ENCODE measurements around the gene ST13.

Gene ST13

GRCh38 chr22:40818747-40819598 lies 37.5 kb downstream of the ST13 start, which contains the start of gene SLC25A17:
SLC25A17 (minus strand) TSS chr22:40819346; CDS start chr22:40819248, 98 bp downstream.
- Mint-ChIP-seq H3K9me3 (no peaks in the 10 kb centered on the region), H3K36me3 (ENCODE audit: low read depth) (peaks cover 26% of the 10 kb centered on the region), H3K27me3 (ENCODE audit: low read depth) (no peaks in the 10 kb centered on the region), H3K4me3 (peak within 1 kb of the TSS; percentile 91 to 99 (median 92)), H3K4me1 (peaks cover 26% of the 10 kb centered on the region), H3K27ac (peak within 1 kb of the TSS; percentile 84 to 96 (median 95))
- peak; percentile 28 to 43 (median 31) for TF ChIP-seq CTCF (IDR thresholded peaks at IDR 0.05; ENCODE audit: unreplicated experiment in 3 of 3)

GRCh38 chr22:40818192-40818746 lies 38.2 kb downstream of the ST13 start:
- Mint-ChIP-seq H3K27me3 (ENCODE audit: low read depth) (no peaks in the 10 kb centered on the region), H3K4me3 (peak overlapping the region; percentile 91 to 99 (median 92)), H3K9me3 (no peaks in the 10 kb centered on the region), H3K27ac (peak overlapping the region; percentile 84 to 96 (median 95)), H3K36me3 (ENCODE audit: low read depth) (peaks cover 20% of the 10 kb centered on the region), H3K4me1 (peaks cover 27% of the 10 kb centered on the region)
- no peak for TF ChIP-seq CTCF (IDR thresholded peaks at IDR 0.05; ENCODE audit: unreplicated experiment in 3 of 3)

GRCh38 chr22:40817737-40818136 lies 38.7 kb downstream of the ST13 start:
- TF ChIP-seq CTCF (IDR thresholded peaks at IDR 0.05; ENCODE audit: unreplicated experiment in 3 of 3) = no peak
- Mint-ChIP-seq H3K9me3 (no peaks in the 10 kb centered on the region), H3K27ac (peak overlapping the region; percentile 17 to 39 (median 24)), H3K4me3 (peak overlapping the region; percentile 91 to 99 (median 92)), H3K36me3 (ENCODE audit: low read depth) (peaks cover 16% of the 10 kb centered on the region), H3K4me1 (peaks cover 27% of the 10 kb centered on the region), H3K27me3 (ENCODE audit: low read depth) (no peaks in the 10 kb centered on the region)

- H3K27me3 Mint-ChIP-seq (ENCODE audit: low read depth) = no peaks in the 10 kb centered on the region
- peaks cover 30% of the 10 kb centered on the region for H3K4me1 Mint-ChIP-seq
- no peak overlapping the region for H3K27ac Mint-ChIP-seq
- H3K36me3 Mint-ChIP-seq (ENCODE audit: low read depth) = peaks cover 18% of the 10 kb centered on the region
- no peaks in the 10 kb centered on the region for H3K9me3 Mint-ChIP-seq
- no peak overlapping the region for H3K4me3 Mint-ChIP-seq
- TF ChIP-seq CTCF (IDR thresholded peaks at IDR 0.05; ENCODE audit: unreplicated experiment in 3 of 3) = no peak
These were observed 42.5 kb downstream of the ST13 start for GRCh38 chr22:40813912-40814315.

GRCh38 chr22:40808018-40808841 lies 48.2 kb downstream of the ST13 start:
- peaks cover 12% of the 10 kb centered on the region for H3K36me3 Mint-ChIP-seq (ENCODE audit: low read depth)
- peaks cover 24% of the 10 kb centered on the region for H3K4me1 Mint-ChIP-seq
- no peaks in the 10 kb centered on the region for H3K27me3 Mint-ChIP-seq (ENCODE audit: low read depth)
- H3K4me3 Mint-ChIP-seq = no peak overlapping the region
- H3K27ac Mint-ChIP-seq = peak overlapping the region; percentile 25 to 67 (median 49)
- TF ChIP-seq CTCF (IDR thresholded peaks at IDR 0.05; ENCODE audit: unreplicated experiment in 3 of 3) = no peak
- H3K9me3 Mint-ChIP-seq = no peaks in the 10 kb centered on the region
